Hepatocyte (in vitro differentiated cells): ENCODE results near the gene DHX58. TPM values are rescaled to one million over a fixed set of nuclear protein-coding genes. Genes with fewer than 3 reads are reported as not detected.

ENCODE experiments used
- DNase-seq: peaks from one replicate; pipeline ENCODE4 v3.0.0-alpha.2; 2016; ENCODE audit warnings: low spot score
- H2AFZ ChIP-seq: fragments of 200-600 bp; sonication (generic); 2 replicates; pipeline ENCODE4 v1.6.0; 2016; ENCODE audit warnings: antibody characterized with exemption, mild to moderate bottlenecking
- H3K27ac ChIP-seq: fragments of 200-600 bp; sonication (generic); 2 replicates; pipeline ENCODE4 v1.5.1; 2016; ENCODE audit warnings: mild to moderate bottlenecking
- H3K27me3 ChIP-seq: fragments of 200-600 bp; sonication (generic); 2 replicates; pipeline ENCODE4 v1.6.1; 2016
- H3K36me3 ChIP-seq: fragments of 200-600 bp; sonication (generic); replicated peaks from 2 replicates; pipeline ENCODE4 v1.5.1; 2016; ENCODE audit warnings: low read depth; ENCODE audit not compliant: insufficient read depth
- H3K4me1 ChIP-seq: fragments of 200-600 bp; sonication (generic); 2 replicates; pipeline ENCODE4 v1.5.1; 2016; ENCODE audit warnings: mild to moderate bottlenecking, moderate library complexity; ENCODE audit not compliant: insufficient read depth
- H3K4me2 ChIP-seq: fragments of 200-600 bp; sonication (generic); 2 replicates; pipeline ENCODE4 v1.6.0; 2016
- H3K4me3 ChIP-seq: fragments of 200-600 bp; sonication (generic); 2 replicates; pipeline ENCODE4 v1.5.1; 2016; ENCODE audit warnings: mild to moderate bottlenecking
- H3K79me2 ChIP-seq: fragments of 200-600 bp; sonication (generic); 2 replicates; pipeline ENCODE4 v1.6.0; 2017; ENCODE audit warnings: mild to moderate bottlenecking
- H3K9me2 ChIP-seq: fragments of 200-600 bp; sonication (generic); replicated peaks from 2 replicates; pipeline ENCODE4 v1.6.0; 2017; ENCODE audit warnings: mild to moderate bottlenecking; ENCODE audit not compliant: insufficient read depth
- H3K9me3 ChIP-seq: fragments of 200-600 bp; sonication (generic); 2 replicates; pipeline ENCODE4 v1.5.1; 2016; ENCODE audit warnings: low read depth, mild to moderate bottlenecking
- H4K20me1 ChIP-seq: fragments of 200-600 bp; sonication (generic); 2 replicates; pipeline ENCODE4 v1.6.0; 2016; ENCODE audit warnings: mild to moderate bottlenecking; ENCODE audit not compliant: insufficient read depth, poor library complexity, severe bottlenecking
- CTCF ChIP-seq: fragments of 200-600 bp; sonication (generic); IDR thresholded peaks from 2 replicates; pipeline ENCODE4 v1.5.1; 2016; ENCODE audit warnings: antibody characterized with exemption, mild to moderate bottlenecking; ENCODE audit not compliant: poor library complexity
- EZH2 ChIP-seq: fragments of 200-600 bp; sonication (generic); IDR thresholded peaks from 2 replicates; pipeline ENCODE4 v1.6.1; 2016; ENCODE audit warnings: antibody characterized with exemption, mild to moderate bottlenecking, borderline replicate concordance
- EZH2phosphoT487 ChIP-seq: fragments of 200-600 bp; sonication (generic); IDR thresholded peaks from one replicate; pipeline ENCODE4 v1.6.1; 2018; ENCODE audit warnings: antibody characterized with exemption, mild to moderate bottlenecking, low read depth, moderate library complexity; ENCODE audit not compliant: unreplicated experiment, severe bottlenecking
- WGBS: methylation state at CpG from one replicate; pipeline ENCODE4 v1.1.6; 2016; ENCODE audit warnings: low lambda C conversion rate; ENCODE audit errors: missing lambda C conversion rate; 5-methylcytosine and 5-hydroxymethylcytosine counted together
- polyA plus RNA-seq: library from polyadenylated mRNA; unstranded; fragments of >200 nt; fragmentation: Nextera tagmentation; extraction: Ambion mirVana; gene quantifications from 2 replicates; pipeline ENCODE4 v1.2.1, GENCODE V29; 2016
- total RNA-seq: library from RNA; depleted of rRNA; stranded (reverse); fragments of >200 nt; gene quantifications from 2 replicates; pipeline ENCODE4 v1.2.3, GENCODE V29; 2014

Gene DHX58
- total and polyA plus RNA-seq, 2 experiments from 2014 or later = 1.4 to 1.6 TPM

- Histone ChIP-seq H3K27ac (no peak overlapping the region), H3K4me2 (no peak overlapping the region), H3K4me3 (no peak overlapping the region), H3K79me2 (no peaks in the 10 kb centered on the region), H2AFZ (no peak overlapping the region), H3K36me3 (no peaks in the 10 kb centered on the region), H3K4me1 (peaks cover 7% of the 10 kb centered on the region), H3K9me2 (no peaks in the 10 kb centered on the region), H4K20me1 (no peaks in the 10 kb centered on the region), H3K27me3 (peaks cover 23% of the 10 kb centered on the region), H3K9me3 (no peaks in the 10 kb centered on the region)
- no peak for DNase-seq
- 72% methylated on average over 6 of the region's 8 CpGs for WGBS
- TF ChIP-seq EZH2 (no peak), EZH2phosphoT487 (no peak), CTCF (no peak)
These were observed 16.0 kb downstream of the DHX58 start for GRCh38 chr17:42096360-42097111.

- DNase-seq = no peak
- Histone ChIP-seq H3K79me2 (no peaks in the 10 kb centered on the region), H3K27me3 (peaks cover 23% of the 10 kb centered on the region), H3K4me2 (no peak overlapping the region), H3K4me1 (peaks cover 7% of the 10 kb centered on the region), H3K4me3 (no peak overlapping the region), H4K20me1 (no peaks in the 10 kb centered on the region), H2AFZ (no peak overlapping the region), H3K27ac (no peak overlapping the region), H3K9me2 (no peaks in the 10 kb centered on the region), H3K36me3 (no peaks in the 10 kb centered on the region), H3K9me3 (no peaks in the 10 kb centered on the region)
- 86% methylated on average over 12 of the region's 12 CpGs for WGBS
- TF ChIP-seq EZH2phosphoT487 (no peak), CTCF (no peak), EZH2 (no peak)
These were observed 18.0 kb downstream of the DHX58 start for GRCh38 chr17:42094375-42095069.

GRCh38 chr17:42092939-42093338 is 19.6 kb downstream of the DHX58 start:
- 77% methylated on average over 5 of the region's 6 CpGs for WGBS
- no peak for TF ChIP-seq EZH2
- no peak for TF ChIP-seq CTCF
- TF ChIP-seq EZH2phosphoT487 = no peak
- H3K27me3 ChIP-seq = peaks cover 20% of the 10 kb centered on the region

More at GRCh38 chr17:42092939-42093338, 19.6 kb downstream of the DHX58 start:
- Histone ChIP-seq H3K36me3 (no peaks in the 10 kb centered on the region), H3K4me3 (no peak overlapping the region), H3K79me2 (no peaks in the 10 kb centered on the region), H3K4me2 (no peak overlapping the region), H3K9me2 (no peaks in the 10 kb centered on the region), H2AFZ (no peak overlapping the region), H3K9me3 (no peaks in the 10 kb centered on the region), H4K20me1 (no peaks in the 10 kb centered on the region), H3K27ac (no peak overlapping the region), H3K4me1 (peaks cover under 1% of the 10 kb centered on the region)
- no peak for DNase-seq
